Trophoblast cell (in vitro differentiated cells and primary cell): ENCODE measurements around the gene CAMSAP2.
A peak's percentile ranks its signal among the peaks of the same experiment; 100 is the strongest.

ENCODE experiments used
- DNase-seq, 2 donors: peaks; one replicate each; pipeline ENCODE4 v3.0.0-alpha.2; 2016
- H2AFZ ChIP-seq: 2 replicates; pipeline ENCODE4 v1.6.1; 2013; ENCODE audit warnings: low read length, moderate library complexity, mild to moderate bottlenecking; ENCODE audit not compliant: insufficient read depth, poor library complexity
- H2AK5ac ChIP-seq: 2 replicates; pipeline ENCODE4 v1.6.1; 2013; ENCODE audit warnings: mild to moderate bottlenecking, low read length
- H2BK120ac ChIP-seq: 2 replicates; pipeline ENCODE4 v1.6.1; 2013; ENCODE audit warnings: low read length, mild to moderate bottlenecking, moderate library complexity; ENCODE audit not compliant: insufficient read depth, poor library complexity
- H2BK12ac ChIP-seq: 2 replicates; pipeline ENCODE4 v1.6.1; 2013; ENCODE audit warnings: mild to moderate bottlenecking, low read length, moderate library complexity
- H2BK5ac ChIP-seq: 2 replicates; pipeline ENCODE4 v1.6.1; 2013; ENCODE audit warnings: low read length, low read depth, moderate library complexity, mild to moderate bottlenecking; ENCODE audit not compliant: poor library complexity
- H3K14ac ChIP-seq: 2 replicates; pipeline ENCODE4 v1.6.1; 2013; ENCODE audit warnings: mild to moderate bottlenecking, low read length
- H3K18ac ChIP-seq: 2 replicates; pipeline ENCODE4 v1.6.1; 2013; ENCODE audit warnings: mild to moderate bottlenecking, low read length
- H3K23ac ChIP-seq: 2 replicates; pipeline ENCODE4 v1.6.1; 2013; ENCODE audit warnings: low read length
- H3K27ac ChIP-seq: 2 replicates; pipeline ENCODE4 v1.5.1; 2013; ENCODE audit warnings: low read depth, mild to moderate bottlenecking, inconsistent platforms, low read length, moderate library complexity
- H3K27me3 ChIP-seq: 2 replicates; pipeline ENCODE4 v1.6.1; 2013; ENCODE audit warnings: inconsistent platforms, mild to moderate bottlenecking, low read length, moderate library complexity; ENCODE audit not compliant: insufficient read depth
- H3K36me3 ChIP-seq, 2 experiments: 1 replicate in 1 of 2; 2 replicates in 1 of 2; pipeline ENCODE4 v1.6.1; 2013; ENCODE audit warnings: low read length in 2 of 2, mild to moderate bottlenecking in 2 of 2, moderate library complexity in 1 of 2; ENCODE audit not compliant: insufficient read depth in 2 of 2, control insufficient read depth in 1 of 2
- H3K4ac ChIP-seq: 2 replicates; pipeline ENCODE4 v1.6.1; 2013; ENCODE audit warnings: low read depth, mild to moderate bottlenecking, low read length, moderate library complexity
- H3K4me1 ChIP-seq, 2 experiments: 1 replicate in 1 of 2; 2 replicates in 1 of 2; pipeline ENCODE4 v1.6.1; 2013; ENCODE audit warnings: low read length in 2 of 2, mild to moderate bottlenecking in 2 of 2, moderate library complexity in 1 of 2; ENCODE audit not compliant: insufficient read depth in 2 of 2, control insufficient read depth in 1 of 2
- H3K4me2 ChIP-seq: 2 replicates; pipeline ENCODE4 v1.6.1; 2013; ENCODE audit warnings: inconsistent platforms, mild to moderate bottlenecking, low read length, moderate library complexity
- H3K4me3 ChIP-seq: 2 replicates; pipeline ENCODE4 v1.5.1; 2013; ENCODE audit warnings: mild to moderate bottlenecking, low read depth, low read length, inconsistent platforms
- H3K79me1 ChIP-seq: one replicate; pipeline ENCODE4 v1.6.1; 2013; ENCODE audit warnings: low read length
- H3K79me2 ChIP-seq: 2 replicates; pipeline ENCODE4 v1.6.1; 2013; ENCODE audit warnings: low read length, mild to moderate bottlenecking; ENCODE audit not compliant: control insufficient read depth, insufficient read depth, poor library complexity
- H3K9ac ChIP-seq: 2 replicates; pipeline ENCODE4 v1.6.1; 2013; ENCODE audit warnings: mild to moderate bottlenecking, low read length
- H3K9me3 ChIP-seq: 2 replicates; pipeline ENCODE4 v1.6.1; 2013; ENCODE audit warnings: low read depth, mild to moderate bottlenecking, control low read depth, inconsistent platforms, low read length; ENCODE audit not compliant: insufficient read depth
- H4K12ac ChIP-seq: 2 replicates; pipeline ENCODE4 v1.6.1; 2013; ENCODE audit warnings: low read depth, mild to moderate bottlenecking, low read length, moderate library complexity
- H4K8ac ChIP-seq: 2 replicates; pipeline ENCODE4 v1.6.1; 2013; ENCODE audit warnings: low read depth, mild to moderate bottlenecking, low read length, moderate library complexity
- H4K91ac ChIP-seq: one replicate; pipeline ENCODE4 v1.6.1; 2013; ENCODE audit warnings: low read depth, mild to moderate bottlenecking, low read length, moderate library complexity
- WGBS: extraction: QIAGEN DNeasy Blood & Tissue Kit; methylation state at CpG from one replicate; pipeline ENCODE4 v1.1.7; 2013; ENCODE audit warnings: missing lambda C conversion rate; ENCODE audit not compliant: insufficient read length, insufficient coverage; ENCODE audit errors: extremely low coverage; 5-methylcytosine and 5-hydroxymethylcytosine counted together

CAMSAP2 gene

GRCh38 chr1:200838676-200839445, 100.2 kb downstream of the CAMSAP2 start:
- Histone ChIP-seq H4K91ac (no peak overlapping the region), H3K79me1 (no peaks in the 10 kb centered on the region), H2BK120ac (no peak overlapping the region), H3K4me3 (no peak overlapping the region), H3K9ac (no peak overlapping the region), H3K79me2 (no peaks in the 10 kb centered on the region), H2AFZ (no peak overlapping the region), H3K4me1 (no peaks in the 10 kb centered on the region), H4K8ac (no peak overlapping the region), H4K12ac (no peak overlapping the region), H2BK12ac (no peak overlapping the region), H3K18ac (no peak overlapping the region), H3K4me2 (no peak overlapping the region), H2AK5ac (no peak overlapping the region), H3K36me3 (peaks cover 3 to 9% of the 10 kb centered on the region in 2 experiments), H3K4ac (no peak overlapping the region), H3K23ac (no peak overlapping the region), H3K14ac (no peak overlapping the region), H3K27ac (no peak overlapping the region), H3K27me3 (no peaks in the 10 kb centered on the region), H3K9me3 (no peaks in the 10 kb centered on the region), H2BK5ac (no peak overlapping the region)
- WGBS, result no CpG with 5 or more reads among the region's 3 CpGs
- DNase-seq, result peak; percentile 16 to 66

- whole genome bisulfite sequencing, result no CpG with 5 or more reads among the region's 4 CpGs
- no peak overlapping the region for H2BK12ac ChIP-seq
- no peak overlapping the region for H2AFZ ChIP-seq
- no peaks in the 10 kb centered on the region for H3K9me3 ChIP-seq
- no peak overlapping the region for H4K91ac ChIP-seq
- no peak for DNase-seq
- peaks cover 5 to 17% of the 10 kb centered on the region in 2 experiments for H3K36me3 ChIP-seq
- H3K4me1 ChIP-seq, result no peaks in the 10 kb centered on the region
- H2BK5ac ChIP-seq, result no peak overlapping the region
- no peak overlapping the region for H4K8ac ChIP-seq
- H2BK120ac ChIP-seq, result no peak overlapping the region
- no peak overlapping the region for H3K14ac ChIP-seq
- no peak overlapping the region for H3K4me2 ChIP-seq
- H3K27ac ChIP-seq, result no peak overlapping the region
- no peak overlapping the region for H3K23ac ChIP-seq
- no peaks in the 10 kb centered on the region for H3K79me2 ChIP-seq
- no peaks in the 10 kb centered on the region for H3K79me1 ChIP-seq
- no peaks in the 10 kb centered on the region for H3K27me3 ChIP-seq
- no peak overlapping the region for H3K4ac ChIP-seq
- H2AK5ac ChIP-seq, result no peak overlapping the region
- H3K4me3 ChIP-seq, result no peak overlapping the region
- no peak overlapping the region for H3K18ac ChIP-seq
- no peak overlapping the region for H3K9ac ChIP-seq
- no peak overlapping the region for H4K12ac ChIP-seq
Measured at GRCh38 chr1:200845360-200845759, 106.7 kb downstream of the CAMSAP2 start.

- Histone ChIP-seq H4K8ac (no peak overlapping the region), H2BK12ac (no peak overlapping the region), H3K4me2 (no peak overlapping the region), H2BK120ac (no peak overlapping the region), H2BK5ac (no peak overlapping the region), H2AK5ac (no peak overlapping the region), H3K79me1 (no peaks in the 10 kb centered on the region), H3K23ac (no peak overlapping the region), H3K14ac (no peak overlapping the region), H3K18ac (no peak overlapping the region), H2AFZ (no peak overlapping the region), H3K4me1 (no peaks in the 10 kb centered on the region), H3K79me2 (no peaks in the 10 kb centered on the region), H3K4ac (no peak overlapping the region), H3K36me3 (peaks cover 7 to 20% of the 10 kb centered on the region in 2 experiments), H4K91ac (no peak overlapping the region), H3K27me3 (no peaks in the 10 kb centered on the region), H3K4me3 (no peak overlapping the region), H3K9ac (no peak overlapping the region), H4K12ac (no peak overlapping the region), H3K27ac (no peak overlapping the region), H3K9me3 (no peaks in the 10 kb centered on the region)
- no peak for DNase-seq
- WGBS, result no CpG with 5 or more reads among the region's 1 CpG
Measured at GRCh38 chr1:200846398-200846797, 107.7 kb downstream of the CAMSAP2 start.

- Histone ChIP-seq H3K23ac (no peak overlapping the region), H3K79me2 (no peaks in the 10 kb centered on the region), H4K12ac (no peak overlapping the region), H3K79me1 (no peaks in the 10 kb centered on the region), H3K9me3 (no peaks in the 10 kb centered on the region), H3K27ac (no peak overlapping the region), H3K4me1 (no peaks in the 10 kb centered on the region), H2BK5ac (no peak overlapping the region), H3K27me3 (no peaks in the 10 kb centered on the region), H3K36me3 (peaks cover 8 to 23% of the 10 kb centered on the region in 2 experiments), H3K14ac (no peak overlapping the region), H2AK5ac (no peak overlapping the region), H3K9ac (no peak overlapping the region), H2AFZ (no peak overlapping the region), H4K8ac (peak overlapping the region; percentile 1), H3K18ac (no peak overlapping the region), H2BK120ac (no peak overlapping the region), H4K91ac (no peak overlapping the region), H3K4me3 (no peak overlapping the region), H2BK12ac (no peak overlapping the region), H3K4ac (no peak overlapping the region), H3K4me2 (no peak overlapping the region)
- no CpG with 5 or more reads among the region's 6 CpGs for WGBS
- no peak for DNase-seq
Measured at GRCh38 chr1:200849430-200849829, 110.7 kb downstream of the CAMSAP2 start.
